Mesenteric fat pad (tissue), 1 donor: Measurements from ENCODE around the gene SLC44A1. TPM values are rescaled to one million over a fixed set of nuclear protein-coding genes. Genes with fewer than 3 reads are reported as not detected.

Source experiments
- DNase-seq: peaks from one replicate; pipeline ENCODE4 v3.0.0-alpha.2; 2020; ENCODE audit warnings: low spot score
- total RNA-seq: library from RNA; stranded (reverse); fragmentation: NEBNext Ultra II Directional; extraction: Animal tissue kit (Norgen Biotek cat#: 25700); gene quantifications from one replicate; pipeline ENCODE4 v1.2.1, GENCODE V29; 2021
- donor health status: DM: yes; HTN: yes; CAD: no.

The SLC44A1 gene
- total RNA-seq, 1 donor from 2014 or later: 35.3 TPM

DNA sequence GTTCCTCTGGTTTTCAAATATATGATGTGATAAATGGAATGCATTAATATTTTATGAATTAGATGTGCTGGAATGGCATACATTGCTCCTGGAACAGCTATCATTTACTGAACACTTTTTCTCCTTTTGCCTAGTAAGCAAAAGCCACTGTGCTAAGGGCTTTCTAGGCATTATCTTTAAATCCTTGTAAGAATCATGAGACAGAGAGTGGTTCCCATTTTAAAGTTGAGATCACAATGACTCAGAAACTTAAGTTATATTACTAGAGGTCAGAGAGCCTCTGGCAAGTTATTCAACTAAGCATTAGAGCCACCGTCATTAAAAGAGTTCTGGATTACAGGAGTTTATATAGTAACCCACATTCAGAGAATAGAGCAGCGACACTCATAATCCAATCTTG, 176.7 kb downstream of the SLC44A1 start:
- DNase-seq: no peak

DNA sequence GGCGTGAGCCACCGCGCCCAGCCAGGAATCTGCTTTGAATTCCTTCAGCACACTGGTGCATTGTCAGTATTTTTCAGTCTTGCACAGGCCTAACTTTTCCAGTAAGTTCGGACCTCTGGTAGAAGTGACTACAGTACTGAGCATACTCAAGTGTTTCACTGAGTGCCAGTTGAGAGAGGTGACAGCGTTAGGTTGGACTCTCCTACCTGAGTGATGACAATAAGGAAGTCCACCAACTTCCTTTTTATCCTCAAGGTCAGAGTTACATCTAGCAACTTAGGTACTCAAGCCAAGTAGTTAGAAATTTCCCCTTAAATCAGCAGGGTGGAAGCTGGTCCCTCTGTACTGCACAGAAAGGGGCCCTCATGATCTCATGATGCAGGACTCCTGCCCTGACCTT, 177.4 kb downstream of the SLC44A1 start:
- no peak for DNase-seq

DNA sequence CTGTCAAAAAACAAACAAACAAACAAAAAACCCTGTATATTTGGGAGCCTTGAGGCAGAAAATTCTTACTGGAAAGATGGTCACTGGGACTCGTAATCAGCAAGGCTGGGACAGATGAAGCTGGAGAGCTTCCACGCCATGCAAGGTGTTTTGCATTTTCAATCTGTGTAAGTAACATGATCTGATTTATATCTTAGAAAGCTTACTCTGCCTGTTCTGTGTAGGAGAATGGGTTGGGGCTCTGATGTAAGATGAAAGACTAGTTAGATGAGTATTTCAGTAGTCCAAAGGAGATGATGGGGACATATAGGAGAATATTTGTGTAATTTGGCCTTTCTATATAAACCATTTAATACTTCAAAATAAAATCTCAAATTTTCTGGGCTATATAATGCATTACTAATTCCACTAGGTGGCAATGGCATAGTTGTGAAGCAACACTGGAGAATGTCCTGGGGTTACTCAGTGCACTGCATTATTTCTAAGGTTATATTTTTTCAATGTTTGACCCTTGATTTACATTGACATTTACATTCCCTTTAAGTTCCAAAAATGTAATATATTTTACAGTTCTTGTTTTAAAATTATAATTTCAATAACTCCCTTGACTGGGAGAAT, 181.5 kb downstream of the SLC44A1 start:
- DNase-seq: no peak

DNA sequence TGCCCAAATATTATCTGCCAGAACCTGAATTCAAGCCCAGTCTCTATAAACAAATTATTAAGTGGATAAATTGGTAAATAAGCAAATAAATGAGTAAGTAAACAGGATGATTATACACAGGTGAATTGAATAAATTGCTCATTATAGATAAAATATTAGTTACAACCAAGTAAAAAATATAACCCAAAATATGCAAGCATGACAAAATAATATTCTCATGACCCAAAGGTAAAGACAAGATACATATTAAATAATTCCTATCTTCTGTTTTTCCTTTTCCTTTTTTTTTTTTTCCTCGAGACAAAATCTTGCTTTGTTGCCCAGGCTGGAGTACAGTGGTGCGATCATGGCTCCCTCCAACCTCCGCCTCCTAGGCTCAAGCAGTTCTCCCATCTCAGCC, 182.2 kb downstream of the SLC44A1 start:
- DNase-seq: no peak

DNA sequence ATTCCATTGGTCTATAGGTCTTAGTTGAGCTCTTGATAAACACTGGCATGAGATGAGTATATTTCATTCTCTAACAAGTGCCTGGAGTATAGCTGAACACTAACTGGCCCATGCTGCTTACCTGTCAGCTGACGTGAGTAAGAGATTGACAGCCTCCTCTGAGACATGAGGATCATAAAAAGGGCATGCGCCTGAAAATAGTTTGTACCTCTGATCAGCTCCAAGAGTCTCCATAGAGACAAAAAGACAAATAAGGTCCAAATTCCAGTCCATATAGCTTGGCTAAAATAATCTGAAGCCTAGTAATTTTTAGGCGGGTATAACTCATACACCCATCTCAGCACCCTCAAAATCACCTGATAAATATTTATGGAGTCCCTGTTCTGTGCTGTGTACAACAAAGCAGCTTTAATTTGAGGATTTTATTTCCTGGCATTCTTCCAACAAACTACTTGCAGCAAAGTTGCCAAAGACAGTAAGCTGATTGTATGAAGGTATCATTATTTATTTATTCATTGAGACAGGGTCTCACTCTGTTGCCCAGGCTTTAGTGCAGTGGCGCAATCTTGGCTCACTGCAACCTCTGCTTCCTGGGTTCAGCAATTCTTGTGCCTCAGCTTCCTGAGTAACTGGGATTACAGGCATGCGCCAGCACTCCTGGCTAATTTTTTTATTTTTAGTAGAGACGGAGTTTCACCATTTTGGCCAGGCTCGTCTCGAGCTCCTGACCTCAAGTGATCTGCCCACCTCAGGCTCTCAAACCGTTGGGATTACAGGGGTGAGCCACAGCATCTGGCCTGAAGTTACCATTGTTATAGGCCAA, 187.2 kb downstream of the SLC44A1 start:
- no peak for DNase-seq

DNA sequence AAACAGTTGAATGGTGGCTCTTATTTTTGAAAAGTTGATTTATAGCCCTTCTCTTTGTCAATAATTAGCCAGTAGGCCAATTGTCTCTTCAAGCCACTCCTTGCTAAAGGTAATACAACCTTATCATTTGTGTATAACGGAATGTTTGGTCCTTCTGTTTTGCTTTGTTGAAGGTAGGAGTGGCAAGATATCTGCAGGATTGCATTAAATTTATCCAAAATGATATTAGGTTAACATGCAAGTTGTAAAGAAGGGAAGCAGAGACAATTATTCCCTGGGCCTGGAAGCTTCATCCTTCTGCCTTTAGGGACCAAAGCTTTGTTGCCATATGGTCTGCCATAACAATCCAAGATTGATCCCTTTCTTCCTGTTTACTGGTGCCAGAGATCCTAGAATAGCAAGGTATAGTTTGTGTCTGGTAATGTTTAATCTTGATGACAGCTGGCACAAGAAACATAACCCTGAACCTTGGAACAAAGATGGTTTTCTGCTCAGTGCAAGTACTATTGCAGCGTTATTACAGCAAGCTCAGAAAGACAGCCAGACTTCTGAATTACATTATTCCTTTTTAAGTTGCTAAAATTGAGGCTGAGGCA, 187.9 kb downstream of the SLC44A1 start:
- no peak for DNase-seq

DNA sequence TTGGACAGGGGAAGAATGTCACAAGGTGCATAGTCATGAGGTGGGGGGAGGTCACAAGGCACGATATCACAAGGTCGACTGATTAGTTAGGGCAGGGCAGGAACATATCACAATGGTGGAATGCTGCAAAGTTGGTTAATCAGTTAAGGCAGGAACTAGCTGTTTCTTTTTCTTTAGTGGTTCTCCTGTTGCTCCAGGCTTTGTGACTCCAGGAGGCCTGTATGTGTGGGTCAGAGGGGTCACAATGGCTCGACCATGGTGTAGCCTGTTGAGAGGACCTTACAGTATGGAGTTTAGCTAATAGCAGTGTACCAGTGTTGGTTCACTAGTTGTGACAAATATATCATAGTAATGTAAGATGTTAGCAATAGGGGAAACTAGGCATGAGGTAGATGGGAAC, 191.0 kb downstream of the SLC44A1 start:
- no peak for DNase-seq

DNA sequence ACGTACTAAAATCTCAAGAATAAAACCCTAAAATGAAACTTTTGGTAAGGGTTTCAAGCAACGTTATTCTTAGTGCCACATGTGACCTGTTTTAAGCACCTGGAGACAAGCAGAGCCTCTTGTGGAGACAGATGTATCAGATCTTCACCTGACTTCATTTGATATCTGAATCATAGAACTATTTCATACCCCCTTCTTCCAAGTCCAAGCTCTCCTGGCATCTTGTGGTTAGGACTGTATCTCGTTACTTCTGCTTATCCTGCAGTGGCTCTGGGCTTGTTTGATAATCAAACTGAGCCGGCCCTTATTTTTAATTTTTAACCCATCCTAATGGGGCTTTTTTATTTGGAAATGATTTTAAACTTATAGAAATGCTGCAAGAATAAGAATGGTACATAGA, 192.3 kb downstream of the SLC44A1 start:
- no peak for DNase-seq

DNA sequence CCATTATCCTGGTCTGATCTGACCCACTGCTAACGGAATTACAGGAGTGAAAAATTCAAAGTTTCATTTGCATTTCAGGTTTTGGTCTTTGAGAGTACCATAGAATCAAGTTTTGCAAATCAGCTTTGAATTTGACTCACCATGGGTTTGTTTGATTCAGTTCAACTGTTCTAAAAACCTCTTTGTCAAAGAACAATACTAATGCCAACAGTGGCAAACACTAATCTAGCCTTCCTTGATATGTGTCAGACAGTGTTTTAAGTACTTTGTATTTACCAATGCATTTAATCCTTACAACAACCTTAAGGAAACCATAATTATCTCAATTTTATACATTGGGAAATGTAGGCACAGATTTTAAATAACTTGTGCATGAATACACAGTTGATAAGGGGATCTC, 193.3 kb downstream of the SLC44A1 start:
- no peak for DNase-seq

DNA sequence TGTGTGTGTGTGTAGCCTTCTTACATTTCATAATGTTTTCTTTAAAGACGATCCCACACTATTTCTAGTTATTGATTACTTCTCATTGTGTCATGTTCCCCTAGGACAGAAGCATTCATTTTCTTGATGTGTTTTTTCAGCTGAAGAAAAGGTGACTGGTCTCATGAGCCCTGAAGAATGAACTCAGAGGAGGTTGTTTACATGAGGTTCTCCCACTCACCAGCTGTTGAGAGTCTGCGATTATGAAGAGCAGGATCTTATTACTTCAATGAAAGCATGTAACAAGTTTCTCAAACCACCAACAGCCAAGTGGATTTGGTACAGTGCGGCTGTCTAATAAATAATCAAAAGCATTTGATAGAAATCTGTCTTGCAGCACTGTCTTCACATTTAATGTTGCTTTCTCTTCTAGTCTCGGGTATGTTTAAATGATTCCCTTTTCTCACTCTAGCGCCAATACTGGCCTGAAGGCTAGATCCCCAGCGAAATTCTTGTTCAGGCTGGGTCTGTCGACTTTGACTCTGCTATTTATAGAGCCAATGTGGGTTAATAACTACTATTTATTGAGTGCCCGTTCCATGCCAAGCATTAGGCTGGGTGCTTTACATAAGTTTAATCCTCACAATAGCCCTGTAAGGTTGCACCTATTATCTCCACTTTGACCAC, 193.8 kb downstream of the SLC44A1 start:
- no peak for DNase-seq

DNA sequence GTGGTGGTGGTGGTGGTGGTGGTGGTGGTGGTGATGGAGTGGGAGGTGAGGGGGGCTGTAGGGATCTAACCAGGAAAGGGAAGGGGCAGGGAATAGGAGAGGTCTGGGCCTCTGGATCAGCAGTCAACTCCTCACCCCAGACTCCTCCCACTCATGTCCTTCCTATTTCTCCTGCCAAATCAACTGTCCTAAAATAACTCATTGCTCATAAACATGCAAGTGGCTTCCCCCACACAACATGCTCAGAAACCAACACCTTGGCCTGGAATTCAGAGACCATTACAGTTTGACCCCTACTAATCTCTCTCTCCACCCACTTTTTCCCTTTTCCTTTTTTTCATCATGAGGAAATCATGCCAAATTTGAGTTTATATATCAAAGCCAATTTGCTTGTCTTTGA, 195.0 kb downstream of the SLC44A1 start:
- no peak for DNase-seq

DNA sequence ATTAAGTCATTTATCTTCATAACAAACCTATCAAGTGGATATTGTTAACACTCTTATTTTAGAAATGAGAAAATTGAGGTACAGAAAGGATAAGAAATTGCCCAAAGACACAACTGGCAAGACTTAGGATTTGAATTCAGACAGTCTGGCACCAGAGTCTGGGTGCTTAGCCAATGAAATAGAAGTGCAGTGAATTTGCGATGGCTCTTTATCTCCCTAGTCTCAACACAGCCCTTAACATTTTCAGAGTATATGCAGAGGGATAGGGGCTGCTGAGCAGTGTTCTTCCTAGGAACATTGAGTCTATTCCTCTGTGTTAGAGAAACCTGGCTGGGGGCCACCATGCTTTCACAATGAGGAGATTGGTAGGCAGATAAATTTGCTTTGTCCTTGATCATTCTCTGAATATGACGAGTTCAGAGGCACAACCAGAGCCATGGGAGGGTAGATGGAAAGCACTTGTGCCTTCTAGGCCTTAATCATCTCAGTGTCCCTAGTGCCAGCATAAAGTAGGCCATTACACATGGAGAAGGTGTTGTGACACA, 197.2 kb downstream of the SLC44A1 start:
- no peak for DNase-seq

DNA sequence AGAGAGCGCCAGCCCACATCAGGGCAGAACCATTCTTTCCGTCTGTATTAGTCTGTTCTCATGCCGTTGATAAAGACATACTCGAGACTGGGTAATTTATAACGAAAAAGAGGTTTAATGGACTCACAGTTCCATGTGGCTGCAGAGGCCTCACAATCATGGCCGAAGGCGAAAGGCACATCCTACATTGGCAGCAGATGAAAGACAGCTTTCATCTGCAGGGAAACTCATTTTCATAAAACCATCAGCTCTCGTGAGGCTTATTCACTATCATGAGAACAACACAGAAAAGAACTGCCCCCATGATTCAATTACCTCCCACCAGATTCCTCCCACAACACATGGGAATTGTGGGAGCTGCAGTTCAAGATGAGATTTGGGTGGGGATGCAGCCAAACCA, 198.7 kb downstream of the SLC44A1 start:
- no peak for DNase-seq

DNA sequence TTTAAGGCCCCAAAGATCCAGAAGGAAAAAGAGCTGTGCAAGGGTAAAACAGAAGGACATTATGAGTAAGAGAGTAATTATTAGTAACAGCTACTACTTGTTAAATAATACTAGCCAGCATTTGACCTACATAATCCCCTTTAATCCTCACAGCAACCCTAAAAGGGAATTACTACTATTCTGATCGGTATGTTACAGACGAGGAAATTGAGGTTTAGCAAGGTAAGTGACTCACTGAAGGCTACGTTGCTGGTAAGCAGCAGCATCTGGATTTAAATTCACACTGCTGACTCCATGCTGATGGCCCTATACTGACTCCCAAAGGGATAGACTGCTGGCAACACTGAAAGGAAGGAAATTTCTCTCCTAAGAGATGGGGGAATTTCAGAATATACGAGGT, 199.7 kb downstream of the SLC44A1 start:
- no peak for DNase-seq

DNA sequence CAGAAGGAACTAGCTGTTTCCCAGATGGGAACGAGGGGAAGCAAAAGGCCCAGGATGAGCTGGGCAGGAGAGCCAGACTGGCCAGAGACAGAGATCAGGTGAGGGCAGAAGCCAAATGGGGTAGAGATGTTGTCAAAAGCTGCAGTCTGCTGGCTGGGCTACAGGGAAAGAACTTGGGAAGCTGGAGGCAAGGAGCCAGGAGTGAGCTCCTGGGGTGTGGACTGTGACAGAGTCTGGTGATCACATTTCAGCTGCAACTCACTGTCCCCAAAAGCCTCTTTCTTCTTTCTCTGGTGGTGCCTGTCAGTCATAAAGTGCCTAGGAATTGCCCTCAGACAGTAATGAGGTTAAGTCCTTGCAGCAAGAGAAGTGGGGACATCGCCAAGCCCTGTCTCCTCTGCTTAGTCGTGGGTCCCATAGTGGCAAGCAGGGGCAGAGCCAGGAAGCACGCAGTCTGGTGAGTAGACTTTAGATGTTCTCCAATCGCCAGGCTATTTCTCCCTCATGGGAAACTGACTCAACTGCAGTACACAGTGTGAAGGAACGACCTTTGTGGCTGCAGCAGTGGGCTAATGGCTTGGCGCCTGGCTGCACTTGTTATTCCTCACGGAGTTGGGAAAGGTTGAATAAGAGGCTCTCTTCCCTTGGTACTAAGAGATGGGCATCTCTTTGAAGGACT, 200.9 kb downstream of the SLC44A1 start:
- no peak for DNase-seq

DNA sequence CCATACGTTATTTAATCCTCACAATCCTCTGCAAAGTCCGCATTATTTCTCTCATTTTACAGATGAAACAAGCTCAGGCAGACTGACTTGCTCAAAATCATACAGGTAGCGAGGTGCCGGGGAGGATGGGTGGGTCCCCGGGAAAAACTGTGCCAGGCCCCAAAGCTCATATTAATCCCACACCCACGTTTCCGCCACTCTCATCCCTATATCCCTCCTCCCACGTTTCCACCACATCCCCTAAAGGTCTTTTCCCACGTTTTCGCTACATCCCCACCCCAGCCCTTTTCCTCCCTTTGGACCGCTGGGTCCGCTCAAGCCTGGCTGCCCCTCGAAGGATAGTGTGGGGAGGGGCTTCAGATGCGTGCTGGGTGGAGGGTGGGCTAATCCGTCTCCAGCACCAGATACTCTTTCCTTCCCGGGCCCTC, 202.9 kb downstream of the SLC44A1 start:
- no peak for DNase-seq

DNA sequence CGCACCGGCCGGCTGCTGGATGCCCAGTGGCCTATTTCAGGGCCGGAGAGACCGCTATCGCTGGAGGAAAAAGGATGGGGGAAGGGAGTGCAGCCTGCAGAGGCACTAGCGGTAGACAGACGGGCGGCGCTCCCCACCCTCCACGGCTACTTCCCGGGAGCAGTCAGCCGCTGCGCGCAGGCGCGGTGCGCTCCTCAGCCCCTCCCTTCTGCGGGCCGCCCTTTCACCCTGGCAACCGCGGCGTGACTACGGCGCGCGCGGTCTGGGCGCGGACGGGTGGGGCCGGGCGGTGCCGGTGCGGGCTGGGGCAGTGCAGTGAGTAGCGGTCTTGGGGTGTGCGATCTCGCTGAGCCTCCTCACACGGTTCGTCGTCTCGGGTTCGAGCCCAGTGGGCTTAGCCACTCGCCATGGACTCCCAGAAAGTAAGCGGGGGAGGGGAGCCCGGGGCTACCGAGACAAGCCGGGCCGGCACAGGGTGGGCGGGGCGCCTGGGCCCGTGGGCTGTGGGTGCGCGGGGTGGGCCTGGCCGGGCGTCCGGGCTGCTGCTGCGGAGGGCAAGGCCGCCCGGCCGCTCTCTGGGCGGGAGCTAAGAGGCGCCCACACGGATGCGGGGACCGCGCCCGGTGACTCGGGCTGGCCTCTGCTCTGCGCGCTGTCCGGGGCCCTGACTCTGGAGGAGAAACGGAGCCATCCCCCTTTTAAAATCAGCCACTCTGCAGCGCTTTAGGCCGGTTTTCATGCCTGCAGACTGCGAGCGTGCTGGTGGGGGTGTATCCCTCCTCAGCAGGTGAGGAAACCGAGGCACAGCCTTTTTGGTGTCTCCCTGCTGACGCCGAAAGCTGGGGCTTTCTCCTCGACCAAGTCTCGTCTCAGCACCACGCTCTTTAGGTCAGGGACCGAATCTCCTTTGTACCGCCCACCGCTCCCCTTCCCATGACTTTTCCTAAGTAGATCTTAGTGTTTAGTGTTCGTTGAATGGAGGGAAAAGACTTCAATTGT, 203.7 kb downstream of the SLC44A1 start, which contains the start of gene FSD1L:
FSD1L (plus strand) TSS at position 221 of the 999 bp plus-strand sequence; CDS start at position 408, 187 bp downstream.
- DNase-seq: peak; percentile 97

DNA sequence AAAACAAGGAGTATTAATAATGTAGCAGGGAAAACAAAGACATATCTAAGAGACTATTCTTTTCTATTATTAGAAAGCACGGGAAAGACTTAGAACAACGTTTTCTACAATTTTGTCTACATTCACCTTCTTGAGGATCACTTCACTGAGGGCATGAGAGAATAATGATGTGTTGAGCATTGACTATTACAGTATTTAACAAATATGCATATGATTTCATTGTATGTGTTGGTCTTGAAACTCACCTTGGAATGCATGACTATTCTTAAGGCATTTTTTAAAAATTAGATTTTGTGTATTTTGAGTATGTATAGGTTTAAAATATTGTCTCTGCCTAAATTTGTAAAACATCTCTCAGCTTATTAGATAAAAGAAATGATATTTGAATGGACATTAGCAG, 204.6 kb downstream of the SLC44A1 start:
- DNase-seq: no peak

DNA sequence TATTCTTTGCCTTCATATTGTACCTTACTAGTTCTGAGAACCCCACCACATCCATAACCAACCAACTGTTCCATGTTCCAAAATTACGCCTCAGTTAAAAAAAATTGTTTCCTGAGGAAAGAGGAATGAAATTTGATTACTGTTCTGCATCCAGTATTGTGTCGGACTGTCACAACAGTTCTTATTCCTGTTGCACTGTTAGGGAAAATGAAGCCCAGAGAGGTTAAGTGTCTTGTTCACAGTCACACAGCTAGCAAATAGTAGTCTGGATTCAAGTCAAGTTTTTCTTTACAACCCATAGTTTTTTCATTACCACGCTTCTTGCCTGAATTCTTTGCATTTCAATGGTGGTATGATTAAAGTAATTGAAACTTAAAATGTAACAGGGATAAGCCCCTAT, 207.7 kb downstream of the SLC44A1 start:
- no peak for DNase-seq
